Measurements from ENCODE around the gene BBOF1.

Gene BBOF1

DNA sequence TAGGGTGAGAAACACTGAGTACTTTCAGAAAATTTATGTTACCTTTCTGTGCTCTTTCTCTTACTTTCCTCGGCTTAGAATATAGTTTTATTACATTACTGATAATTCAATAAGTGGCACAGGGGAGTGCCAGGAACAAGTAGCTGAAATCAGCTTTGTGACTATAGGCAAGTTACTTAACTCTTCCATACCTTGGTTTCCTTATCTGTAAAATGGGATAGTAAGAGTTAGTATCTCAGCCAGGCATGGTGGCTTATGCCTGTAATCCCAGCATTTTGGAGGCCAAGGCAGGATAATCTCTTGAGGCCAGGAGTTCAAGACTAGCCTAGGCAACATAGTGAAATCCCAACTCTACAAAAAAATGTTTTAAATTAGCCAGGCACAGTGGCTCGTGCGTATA is 15.4 kb downstream of the BBOF1 start:
- DNase-seq = no peak

DNA sequence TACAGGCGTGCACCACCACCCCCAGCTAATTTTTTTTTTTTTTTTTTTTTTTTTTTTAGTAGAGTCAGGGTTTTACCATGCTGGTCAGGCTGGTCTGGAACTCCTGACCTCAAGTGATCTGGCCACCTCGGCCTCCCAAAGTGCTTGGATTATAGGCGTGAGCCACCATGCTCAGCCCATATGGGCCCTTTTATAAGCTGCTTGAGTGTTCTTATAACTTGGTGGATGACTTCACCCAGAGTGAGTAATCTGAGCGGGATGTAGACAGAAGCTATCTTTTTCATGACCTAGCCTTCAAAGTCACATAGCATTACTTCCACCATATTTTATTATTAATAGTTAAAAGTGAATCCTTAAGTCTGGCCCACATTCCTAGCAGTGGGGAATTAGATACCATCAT is 16.4 kb downstream of the BBOF1 start:
- DNase-seq = no peak

DNA sequence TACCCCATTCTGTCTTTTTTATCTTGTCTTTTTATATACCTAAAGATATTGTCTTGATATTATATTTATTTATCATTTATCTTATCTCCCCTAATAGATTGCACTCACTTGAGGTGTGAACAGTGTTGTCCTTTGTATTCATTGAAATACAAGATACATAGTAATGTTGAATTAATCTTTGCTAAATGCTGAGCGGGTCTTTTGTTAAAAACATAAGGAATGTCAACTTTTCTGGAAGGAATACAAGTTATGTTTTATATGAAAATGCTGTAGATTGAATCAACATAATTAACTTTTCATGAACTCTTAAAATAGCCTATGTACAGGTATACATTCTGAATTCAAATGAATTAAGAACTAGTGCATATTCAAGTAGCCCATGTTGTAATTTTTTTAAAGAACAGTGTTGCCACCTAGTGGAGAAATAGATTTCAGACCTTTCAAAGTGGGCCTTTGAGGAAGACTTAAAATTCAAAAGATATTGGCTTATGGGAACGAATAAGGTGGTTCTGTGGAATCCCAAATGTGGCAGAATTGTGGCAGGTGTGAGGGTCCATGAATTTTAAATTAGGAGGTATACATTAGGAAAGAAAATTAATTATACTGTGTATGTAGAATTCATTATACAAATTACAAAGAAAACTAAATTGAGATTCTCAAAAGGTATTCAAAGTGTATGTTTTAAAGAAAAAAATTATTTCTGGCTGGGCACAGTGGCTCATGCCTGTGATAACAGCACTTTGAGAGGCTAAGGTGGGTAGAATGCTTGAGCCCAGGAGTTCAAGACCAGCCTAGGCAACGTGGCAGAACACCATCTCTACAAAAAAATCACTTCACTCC is 19.1 kb downstream of the BBOF1 start:
- peak; percentile 50 to 84 for DNase-seq

DNA sequence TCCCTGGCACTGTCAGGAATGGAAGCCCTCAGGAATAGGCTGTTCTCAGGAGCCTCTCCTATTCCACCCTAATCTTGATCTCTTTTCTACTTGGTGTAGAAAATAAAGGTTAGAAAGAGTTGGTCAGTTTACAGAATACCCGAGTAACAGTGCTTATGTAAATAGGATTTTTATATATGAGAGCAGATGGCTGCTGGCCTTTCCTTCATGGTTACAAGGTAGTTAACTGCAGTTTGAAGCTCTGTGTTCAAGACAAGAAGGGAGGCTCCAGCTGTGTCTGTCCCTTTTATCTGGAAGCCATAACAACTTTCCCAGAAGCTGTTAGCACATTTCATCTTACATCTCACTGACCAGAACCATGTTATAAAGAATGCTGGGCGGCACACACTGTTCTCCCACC is 23.1 kb downstream of the BBOF1 start:
- DNase-seq = no peak

DNA sequence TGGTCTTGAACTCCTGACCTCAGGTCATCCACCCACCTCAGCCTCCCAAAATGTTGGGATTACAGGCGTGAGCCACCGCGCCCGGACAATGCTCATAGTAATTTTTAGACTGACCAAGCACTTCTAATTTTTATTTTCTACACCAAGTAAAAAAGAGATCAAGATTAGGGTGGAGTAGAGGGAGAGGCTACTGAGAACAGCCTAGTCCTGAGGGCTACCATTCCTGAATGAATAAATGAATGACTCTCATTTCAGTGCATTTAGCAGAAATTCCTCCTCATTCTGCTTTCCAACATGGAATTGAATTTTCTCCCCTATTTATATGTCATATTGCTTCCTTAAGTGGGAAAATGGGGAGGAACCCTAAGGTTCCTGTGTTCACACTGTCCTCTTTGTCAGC is 26.4 kb downstream of the BBOF1 start:
- no peak for DNase-seq

DNA sequence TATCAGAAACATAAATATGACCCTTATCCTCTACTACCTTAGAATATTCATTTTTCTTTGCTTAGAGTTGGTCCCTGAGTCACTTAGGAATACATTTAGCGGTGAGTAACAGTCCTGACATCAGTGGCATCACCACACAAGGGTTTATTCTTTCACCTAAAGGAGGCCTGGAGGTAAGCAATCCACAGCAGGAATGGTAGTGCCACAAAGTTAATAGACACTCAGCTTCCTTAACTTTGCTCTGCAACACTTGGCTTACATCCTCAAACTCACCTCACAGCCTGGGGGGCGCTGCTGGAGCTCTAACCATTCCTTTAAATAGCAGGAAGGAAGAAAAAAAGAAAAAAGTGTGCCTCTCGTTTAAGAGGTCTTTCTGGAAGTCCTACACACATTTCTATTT is 29.1 kb downstream of the BBOF1 start:
- DNase-seq = no peak

DNA sequence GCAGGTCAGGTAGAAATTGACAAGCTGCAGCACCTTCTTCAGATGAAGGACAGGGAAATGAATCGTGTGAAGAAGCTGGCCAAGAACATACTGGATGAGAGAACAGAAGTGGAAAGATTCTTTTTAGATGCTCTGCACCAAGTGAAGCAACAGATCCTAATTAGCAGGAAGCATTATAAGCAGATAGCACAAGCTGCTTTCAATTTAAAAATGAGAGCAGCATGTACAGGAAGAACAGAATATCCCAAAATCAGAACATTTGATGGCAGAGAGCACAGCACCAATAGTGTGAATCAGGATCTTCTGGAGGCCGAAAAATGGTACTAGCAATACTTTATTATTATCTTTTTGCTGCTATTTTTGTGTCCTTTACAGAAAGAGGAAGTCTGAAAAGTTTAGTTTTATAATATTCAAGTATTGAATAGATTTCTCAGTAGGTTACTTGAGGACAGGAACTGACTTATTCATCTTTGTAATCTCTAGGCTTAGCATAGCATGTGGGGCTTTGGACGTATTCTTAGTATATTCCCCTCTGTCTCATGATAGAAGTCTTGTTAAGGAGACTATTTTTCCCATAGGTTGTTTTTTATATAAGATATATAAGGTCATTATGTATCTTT is 30.8 kb downstream of the BBOF1 start:
- peak in 1 of 2 donors; percentile 25 for DNase-seq

DNA sequence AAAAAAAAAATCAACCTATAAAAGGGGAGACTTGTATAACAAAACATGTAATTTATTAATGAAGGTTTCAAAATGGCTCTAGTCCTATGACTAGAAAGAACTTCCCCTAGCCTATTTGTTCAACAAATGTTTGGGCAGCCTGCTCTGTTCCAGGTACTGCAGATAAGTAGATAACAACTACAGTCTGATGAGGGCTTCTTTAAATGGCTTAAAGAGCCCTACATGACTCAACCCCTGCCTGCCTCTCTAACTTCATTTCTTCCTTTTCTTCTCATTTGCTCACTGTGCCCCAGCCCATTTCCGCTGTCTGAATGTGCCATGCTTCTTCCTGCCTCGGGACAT is 43.6 kb downstream of the BBOF1 start:
- no peak for DNase-seq

DNA sequence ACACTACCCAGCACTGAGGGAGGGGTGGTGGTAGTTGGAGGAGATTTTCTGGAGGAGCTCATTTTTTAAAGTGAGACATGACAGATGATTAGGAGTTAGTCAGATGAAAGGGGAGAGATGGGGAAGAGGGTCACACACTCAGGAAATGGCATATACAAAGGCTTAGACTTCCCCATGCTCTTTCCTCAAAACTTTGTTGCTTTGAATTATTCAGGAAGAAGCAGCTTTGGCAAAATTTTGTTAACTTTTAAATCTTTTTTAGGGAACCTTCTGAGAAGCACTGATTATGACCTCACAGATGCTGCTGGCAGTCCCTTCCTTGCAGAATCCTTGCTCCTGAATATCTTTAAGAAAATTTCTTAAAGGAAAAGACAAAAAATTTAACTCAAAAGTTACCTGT is 45.3 kb downstream of the BBOF1 start:
- peak; percentile 36 to 69 for DNase-seq

DNA sequence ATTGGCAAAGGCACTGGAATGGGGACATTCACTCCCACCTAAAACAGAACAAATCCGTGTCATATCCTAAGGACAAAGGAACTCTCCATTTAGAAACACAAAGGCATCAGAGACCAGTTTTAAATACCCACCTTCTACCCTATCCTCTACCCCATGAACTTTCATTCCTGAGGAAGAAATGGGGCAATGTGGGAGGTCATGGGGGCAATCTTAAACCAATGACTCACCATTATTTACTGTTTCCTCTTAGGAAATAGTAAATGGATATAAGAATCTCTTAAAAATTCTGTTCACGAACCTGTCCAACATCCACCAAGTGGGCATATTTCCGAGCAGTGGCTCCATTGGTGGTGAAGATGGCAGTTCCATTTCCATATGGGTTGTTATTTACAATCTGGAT is 45.7 kb downstream of the BBOF1 start:
- peak; percentile 23 to 44 for DNase-seq

DNA sequence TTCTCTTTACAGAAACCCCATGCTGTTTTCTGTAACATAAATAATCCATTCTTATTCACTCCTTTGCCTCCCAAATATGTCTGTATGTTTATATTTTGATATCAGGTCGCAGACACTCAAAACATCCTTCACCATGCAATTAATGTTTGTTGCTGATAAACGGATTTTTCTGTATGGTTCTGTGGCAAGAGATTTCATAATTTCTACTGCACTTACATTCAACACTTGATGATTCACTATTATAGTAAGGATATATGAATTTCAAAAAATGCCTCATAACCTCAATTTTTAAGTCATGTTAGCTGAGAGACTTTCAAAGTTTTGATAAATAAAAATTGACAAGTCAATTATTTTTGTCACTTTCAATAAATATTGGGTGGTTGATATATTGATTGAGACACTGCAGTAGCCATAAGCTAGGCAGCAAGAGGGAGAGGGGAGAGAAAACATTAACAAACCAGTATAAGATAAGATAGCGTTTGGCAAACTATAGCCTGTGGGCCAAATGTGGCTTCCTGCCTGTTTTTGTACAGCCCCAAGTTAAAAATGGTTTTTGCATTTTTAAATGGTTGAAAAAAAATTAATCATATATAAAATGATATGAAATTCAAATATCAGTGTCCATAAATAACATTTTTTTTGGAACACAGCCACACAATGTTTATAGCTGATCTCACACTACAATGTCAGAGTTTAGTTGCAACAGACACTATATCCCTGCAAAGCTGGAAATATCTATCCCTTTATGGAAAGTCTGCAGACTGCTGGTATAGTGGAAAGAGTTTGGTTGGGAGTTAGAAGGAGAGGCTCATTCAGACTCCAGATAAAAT is 46.8 kb downstream of the BBOF1 start:
- no peak for DNase-seq

DNA sequence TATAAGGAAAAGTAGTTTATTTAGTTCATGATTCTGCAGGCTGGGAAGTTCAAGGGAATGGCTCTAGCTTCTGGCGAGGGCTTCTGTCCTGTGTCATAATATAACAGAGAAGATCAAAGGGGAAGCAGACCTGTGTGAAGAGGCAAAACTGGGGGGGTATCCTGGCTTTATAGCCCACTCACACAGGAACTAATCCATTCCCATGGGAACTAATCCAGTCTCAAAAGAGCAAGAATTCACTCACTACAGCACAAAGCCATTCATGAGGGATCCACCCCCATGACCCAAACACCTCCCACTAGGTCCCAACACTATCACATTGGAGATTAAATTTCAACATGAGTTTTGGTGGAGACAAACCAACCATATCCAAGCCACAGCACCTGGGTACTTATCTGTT is 58.3 kb downstream of the BBOF1 start:
- no peak for DNase-seq

DNA sequence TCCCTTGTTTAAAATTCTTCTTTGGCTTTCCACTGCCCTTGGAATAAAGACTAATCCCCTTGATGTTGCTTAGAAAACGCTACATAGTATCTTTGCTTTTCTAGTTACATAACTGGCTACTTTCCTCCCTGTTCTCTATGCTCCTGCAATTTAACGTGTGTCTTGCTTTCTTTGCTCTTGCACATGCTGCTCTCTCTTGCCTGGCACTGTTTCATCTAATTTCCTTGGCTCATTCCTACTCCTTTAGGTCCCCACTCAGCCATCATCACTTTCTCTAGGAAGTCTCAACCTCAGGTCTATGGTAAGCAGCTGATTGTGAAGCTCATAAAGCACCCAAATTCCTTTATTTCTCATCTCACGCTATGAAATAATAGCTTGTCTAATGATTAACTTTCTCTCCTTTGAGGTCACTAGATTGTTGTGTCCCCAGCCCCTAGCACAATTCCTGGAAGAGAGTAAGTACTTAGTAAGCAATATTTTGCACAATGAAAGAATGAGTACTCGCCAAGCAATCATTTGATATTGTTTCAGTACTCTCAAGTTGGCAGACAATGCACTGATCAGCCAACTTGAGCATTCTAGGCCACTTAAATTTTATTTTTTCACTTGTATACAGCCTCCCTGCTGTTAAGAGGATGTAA is 61.8 kb downstream of the BBOF1 start:
- no peak for DNase-seq

DNA sequence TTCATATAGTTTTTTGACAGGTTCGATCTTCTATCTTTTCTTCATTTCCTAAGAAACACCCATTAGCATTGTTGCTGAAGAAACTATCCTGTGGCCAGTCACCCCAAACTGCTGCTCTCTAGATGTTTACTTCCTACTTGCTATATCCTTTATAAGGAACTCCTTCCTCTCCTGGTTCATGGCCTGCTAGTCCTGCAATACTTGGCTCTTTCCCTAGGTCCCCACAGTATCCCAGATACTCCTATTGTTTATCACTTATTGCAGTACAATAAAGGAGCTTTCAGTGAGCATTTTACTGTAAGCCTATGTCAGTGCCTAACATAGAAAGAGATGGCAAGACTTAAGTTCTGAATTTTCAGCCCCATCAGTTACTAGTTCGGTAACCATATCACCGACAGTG is 62.3 kb downstream of the BBOF1 start:
- no peak for DNase-seq

DNA sequence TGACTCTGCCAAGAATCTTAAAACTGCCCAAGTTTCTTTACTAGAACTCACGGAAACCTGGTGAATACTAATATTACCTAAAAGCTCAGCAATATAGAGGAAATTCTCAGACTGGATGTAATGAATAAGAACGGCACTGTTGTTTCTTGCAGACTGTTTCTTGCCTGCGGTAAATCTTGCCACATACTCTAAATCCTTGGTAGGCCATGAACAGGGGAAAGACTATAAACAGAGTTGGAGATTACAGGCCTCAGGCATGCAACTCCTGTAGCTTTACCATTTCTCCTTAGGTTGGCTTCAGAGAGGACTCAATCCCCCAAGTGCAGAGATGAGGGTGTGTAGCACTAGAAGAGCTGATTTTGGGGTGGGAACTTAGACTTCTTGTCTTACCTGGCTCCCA is 64.0 kb downstream of the BBOF1 start:
- DNase-seq = no peak

DNA sequence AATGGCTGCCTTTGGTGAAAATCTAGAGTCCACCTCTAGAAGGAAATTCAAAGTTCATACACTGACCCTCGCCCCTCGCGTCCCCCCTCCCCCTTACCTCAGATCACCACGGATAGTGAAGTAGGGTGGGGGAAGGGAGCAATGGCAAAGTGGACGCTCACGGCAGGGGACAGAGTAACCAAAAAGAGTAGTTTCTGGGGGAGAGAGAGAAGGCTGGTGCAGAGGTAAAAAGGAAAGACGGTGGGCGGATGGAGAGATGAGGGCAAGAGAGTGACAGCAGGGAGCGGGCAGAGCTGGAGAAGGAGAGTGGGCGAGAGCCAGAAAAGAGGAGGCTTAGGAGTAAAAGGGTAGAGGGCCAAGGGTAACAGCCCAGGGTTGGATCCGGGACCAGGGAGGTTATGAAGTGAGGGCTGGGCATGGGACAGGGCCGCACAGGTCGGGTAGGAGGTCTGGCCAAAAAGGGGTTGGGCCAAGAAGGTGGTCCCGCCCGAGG is 64.7 kb downstream of the BBOF1 start:
- no peak for DNase-seq

DNA sequence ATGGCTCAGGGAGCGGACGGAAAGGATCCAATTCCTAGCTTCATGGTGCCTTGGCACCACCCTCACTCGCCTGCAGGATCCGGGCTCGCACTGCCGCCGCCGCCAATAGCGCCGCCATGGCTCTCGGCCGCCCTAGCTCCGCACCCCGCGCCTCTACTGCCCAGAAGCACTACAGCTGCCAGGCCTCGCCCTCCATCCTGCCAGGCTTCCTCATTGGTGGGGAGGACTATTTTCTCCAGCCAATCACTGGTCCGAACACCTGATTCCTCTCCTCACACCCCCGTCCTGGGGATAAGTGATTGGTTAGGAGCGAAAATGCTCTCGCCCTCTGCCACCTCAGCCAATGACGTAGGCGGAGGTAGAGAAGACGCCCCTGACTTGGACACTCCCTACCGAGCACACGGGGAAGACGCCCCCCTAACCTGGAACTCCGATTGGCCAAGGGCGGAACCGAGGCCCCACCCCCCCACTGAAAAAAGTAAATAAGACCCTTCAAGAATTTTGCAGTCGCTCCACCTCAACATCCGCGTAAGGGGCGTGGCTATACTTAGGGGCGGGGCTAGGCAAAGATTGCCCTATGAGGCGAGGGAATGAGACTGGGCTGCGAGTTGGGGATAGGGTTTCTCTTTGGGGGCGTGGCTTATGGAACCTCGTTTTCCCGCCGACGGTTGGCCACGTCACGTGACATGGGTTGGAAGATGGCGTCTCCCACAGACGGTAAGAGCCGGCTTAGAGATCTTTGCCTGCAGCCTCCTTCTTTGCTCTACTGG is 65.3 kb downstream of the BBOF1 start, which contains the start of the genes ALDH6A1 and LIN52:
ALDH6A1 (minus strand) TSS at position 177 of the 770 bp plus-strand sequence; CDS start at position 118, 59 bp downstream.
LIN52 (plus strand) TSS at position 680 of the 770 bp plus-strand sequence; CDS start at position 699, 19 bp downstream.
- peak; percentile 100 for DNase-seq

DNA sequence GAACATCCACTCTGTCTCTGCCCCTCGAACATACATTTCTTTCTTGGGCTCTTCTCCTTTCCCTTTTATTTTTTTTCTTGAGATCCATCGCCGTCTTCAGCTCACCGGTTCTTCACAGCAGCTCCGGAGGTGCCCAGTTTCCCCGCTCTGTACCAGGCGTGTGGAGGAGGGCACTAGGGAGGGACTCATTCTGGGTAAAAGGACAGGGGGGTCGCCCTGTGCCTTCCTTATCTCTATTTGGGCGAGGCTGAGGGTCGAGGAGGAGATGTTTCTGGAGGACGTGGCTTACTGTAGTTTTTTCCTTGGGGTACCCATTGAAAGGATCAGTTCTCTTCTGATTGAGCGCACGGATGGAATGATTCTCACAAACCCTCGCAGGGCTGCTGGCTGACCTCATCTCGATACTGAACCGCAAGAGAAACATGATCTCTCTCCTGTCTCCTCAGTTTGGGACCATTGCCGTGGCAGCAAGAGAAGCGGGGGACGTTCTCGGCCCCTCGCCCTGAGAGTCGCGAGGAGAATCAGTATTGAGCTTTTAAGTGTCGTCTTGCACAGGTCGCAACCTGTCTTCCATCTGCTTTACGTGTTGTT is 66.0 kb downstream of the BBOF1 start:
- DNase-seq = no peak

DNA sequence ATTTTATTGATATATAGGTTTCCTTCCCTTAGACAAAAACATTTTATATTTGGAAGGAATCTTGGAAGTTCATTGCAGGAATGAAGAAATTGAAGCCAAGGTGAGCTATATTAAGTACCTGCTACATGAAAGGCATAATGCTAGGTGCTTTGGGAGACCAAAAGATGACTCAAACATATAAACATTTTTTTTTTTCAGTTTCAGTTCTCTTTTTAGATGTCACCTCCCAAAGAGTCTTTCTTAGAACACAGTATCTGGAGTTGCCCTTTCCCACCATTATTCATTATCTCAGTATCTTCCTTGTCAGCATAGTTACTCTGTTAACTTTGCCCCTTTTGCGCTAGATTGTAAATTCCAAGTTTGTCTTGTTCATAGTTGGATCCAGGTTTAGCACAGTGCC is 66.7 kb downstream of the BBOF1 start:
- DNase-seq = peak in 1 of 2 donors; percentile 37

DNA sequence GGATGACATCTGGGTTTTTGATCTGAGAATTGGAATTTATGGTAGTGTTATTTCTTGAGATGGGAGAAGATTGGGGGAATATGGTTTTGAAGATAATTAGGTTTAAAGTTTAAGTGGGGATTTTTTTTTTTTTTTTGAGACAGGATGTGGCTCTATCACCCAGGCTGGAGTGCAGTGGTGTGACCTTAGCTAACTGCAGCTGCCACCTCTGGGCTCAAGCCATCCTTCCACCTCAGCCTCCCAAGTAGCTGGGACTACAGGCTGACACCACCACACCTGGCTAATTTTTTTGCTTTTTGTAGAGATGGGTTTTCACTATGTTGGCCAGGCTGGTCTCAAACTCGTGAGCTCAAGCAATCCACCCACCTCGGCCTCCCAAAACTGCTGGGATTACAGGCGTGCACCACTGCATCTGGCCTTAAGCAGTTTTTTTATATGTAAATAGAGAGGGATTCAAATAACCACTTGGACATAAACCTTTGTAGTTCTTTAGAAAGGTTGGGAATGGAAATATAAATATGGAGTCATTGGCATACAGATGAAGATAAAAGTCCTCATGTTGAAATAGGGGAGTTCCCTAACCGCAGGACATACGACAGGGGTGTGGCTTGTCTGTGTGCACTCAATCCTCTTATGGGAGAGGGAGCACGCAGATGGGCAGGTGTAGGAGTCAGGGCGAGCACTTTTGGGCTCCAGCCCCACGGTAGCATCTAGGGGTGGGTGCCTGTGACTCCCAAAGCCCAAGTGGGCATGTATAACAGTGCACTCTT is 70.3 kb downstream of the BBOF1 start:
- DNase-seq = peak in 1 of 2 donors; percentile 21

DNA sequence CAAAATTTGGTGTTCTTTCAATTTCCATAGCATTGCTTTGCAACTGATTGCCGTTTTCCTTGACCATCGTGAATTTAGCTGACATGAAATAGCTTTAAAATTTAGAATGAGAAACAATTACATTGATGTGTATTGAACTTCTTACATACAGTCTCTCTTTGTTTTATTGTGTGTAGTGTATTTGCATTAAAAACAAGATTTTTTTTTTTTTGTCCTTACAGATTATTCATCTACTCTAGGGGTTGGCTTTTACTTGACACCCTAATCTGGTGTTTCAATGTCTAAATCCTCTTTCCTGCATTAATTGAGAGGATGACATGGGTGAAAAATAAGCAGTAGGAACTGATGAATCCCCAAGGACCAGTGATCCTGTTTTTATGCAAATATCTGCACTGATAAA is 86.2 kb downstream of the BBOF1 start:
- no peak for DNase-seq

Measured in inflammatory macrophage (primary cell).